ENCODE results near the gene HMGN5. TPM values are rescaled to one million over a fixed set of nuclear protein-coding genes. Genes with fewer than 3 reads are reported as not detected.

Gene HMGN5
- polyA plus RNA-seq, 2 donors, result 10.1 to 14.1 TPM

DNA sequence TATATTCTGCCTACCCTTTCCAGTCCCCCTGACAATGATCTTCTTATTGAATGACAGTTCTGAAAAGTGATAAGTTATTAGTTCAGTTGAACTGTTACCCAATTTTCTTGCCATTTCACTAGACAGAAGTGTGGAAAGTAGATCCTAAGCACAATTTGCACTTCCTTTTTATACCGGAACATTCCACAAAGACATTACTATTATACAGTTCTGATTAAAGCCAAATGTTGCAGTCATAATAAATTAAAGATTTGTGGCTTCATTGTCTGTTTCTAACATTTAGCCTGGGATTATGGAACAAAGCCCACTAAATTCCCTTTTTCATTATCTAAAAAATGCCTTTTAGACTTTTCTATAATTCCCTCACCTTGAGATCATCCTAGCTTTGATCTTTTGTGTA is 14.0 kb upstream of the HMGN5 start:
- no peaks in the 10 kb centered on the region for H3K36me3 ChIP-seq (ENCODE audit: control insufficient read depth in 2 of 2, insufficient read depth in 2 of 2, low read length in 1 of 2)

DNA sequence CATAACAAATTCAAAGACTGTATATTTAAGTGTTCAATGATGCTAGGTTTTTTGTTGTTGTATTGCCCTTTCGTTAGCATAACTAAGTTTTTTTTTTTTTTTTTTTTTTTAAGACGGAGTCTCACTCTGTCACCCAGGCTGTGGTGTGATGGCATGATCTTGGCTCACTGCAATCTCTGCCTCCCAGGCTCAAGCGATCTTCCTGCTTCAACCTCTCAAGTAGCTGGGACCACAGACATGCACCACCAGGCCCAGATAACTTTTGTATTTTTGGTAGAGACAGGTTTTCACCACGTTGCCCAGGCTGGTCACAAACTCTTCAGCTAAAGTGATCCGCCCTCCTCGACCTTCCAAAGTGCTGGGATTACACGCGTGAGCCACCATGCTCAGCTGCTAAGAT is 7.2 kb upstream of the HMGN5 start:
- Histone ChIP-seq H3K9me3 (ENCODE audit: control insufficient read depth in 2 of 2, insufficient read depth in 1 of 2, low read depth in 1 of 2, low read length in 1 of 2) (no peaks in the 10 kb centered on the region), H3K36me3 (ENCODE audit: control insufficient read depth in 2 of 2, insufficient read depth in 2 of 2, low read length in 1 of 2) (no peaks in the 10 kb centered on the region), H3K27me3 (ENCODE audit: control insufficient read depth in 1 of 2, insufficient read depth in 2 of 2, low read length in 2 of 2) (no peaks in the 10 kb centered on the region), H3K27ac (ENCODE audit: low read depth in 2 of 2, low read length in 1 of 2) (no peak overlapping the region), H3K4me1 (ENCODE audit: control insufficient read depth in 2 of 2, insufficient read depth in 2 of 2, low read length in 1 of 2) (no peaks in the 10 kb centered on the region), H3K4me3 (ENCODE audit: low read depth in 1 of 2, low read length in 2 of 2) (no peak overlapping the region)
- WGBS, 2 donors, result 78 to 85% methylated on average over 8 of the region's 8 CpGs

More for the DNA sequence above, 14.0 kb upstream of the HMGN5 start:
- Histone ChIP-seq H3K4me1 (ENCODE audit: control insufficient read depth in 2 of 2, insufficient read depth in 2 of 2, low read length in 1 of 2) (no peaks in the 10 kb centered on the region), H3K4me3 (ENCODE audit: low read depth in 1 of 2, low read length in 2 of 2) (no peak overlapping the region), H3K27ac (ENCODE audit: low read depth in 2 of 2, low read length in 1 of 2) (no peak overlapping the region), H3K9me3 (ENCODE audit: control insufficient read depth in 2 of 2, insufficient read depth in 1 of 2, low read depth in 1 of 2, low read length in 1 of 2) (no peaks in the 10 kb centered on the region), H3K27me3 (ENCODE audit: control insufficient read depth in 1 of 2, insufficient read depth in 2 of 2, low read length in 2 of 2) (no peaks in the 10 kb centered on the region)
- 31 to 54% methylated on average over 1 of the region's 1 CpG for WGBS, 2 donors

DNA sequence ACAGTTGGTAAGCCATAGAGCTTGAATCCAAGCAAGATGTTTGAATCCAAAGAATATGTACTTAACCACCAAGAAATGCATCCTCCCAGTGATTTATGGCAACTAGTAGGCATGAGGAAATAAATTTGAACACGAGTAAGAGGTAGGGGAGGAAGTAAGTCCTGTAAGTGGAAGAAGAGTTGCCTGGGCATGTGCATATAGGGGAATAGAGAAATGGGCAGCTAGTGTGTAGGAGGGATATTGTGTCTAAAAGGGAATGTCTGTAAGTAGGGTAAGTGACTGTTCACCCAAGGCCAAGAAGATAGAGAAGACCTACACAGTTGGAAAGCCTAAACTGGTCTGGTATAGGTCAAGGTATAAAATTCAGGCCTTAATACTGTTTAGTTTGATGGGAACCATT is 4.8 kb upstream of the HMGN5 start:
- Histone ChIP-seq H3K27ac (ENCODE audit: low read depth in 2 of 2, low read length in 1 of 2) (no peak overlapping the region), H3K27me3 (ENCODE audit: control insufficient read depth in 1 of 2, insufficient read depth in 2 of 2, low read length in 2 of 2) (no peaks in the 10 kb centered on the region), H3K36me3 (ENCODE audit: control insufficient read depth in 2 of 2, insufficient read depth in 2 of 2, low read length in 1 of 2) (no peaks in the 10 kb centered on the region), H3K4me3 (ENCODE audit: low read depth in 1 of 2, low read length in 2 of 2) (no peak overlapping the region), H3K9me3 (ENCODE audit: control insufficient read depth in 2 of 2, insufficient read depth in 1 of 2, low read depth in 1 of 2, low read length in 1 of 2) (no peaks in the 10 kb centered on the region), H3K4me1 (ENCODE audit: control insufficient read depth in 2 of 2, insufficient read depth in 2 of 2, low read length in 1 of 2) (no peaks in the 10 kb centered on the region)
- 23 to 37% methylated on average over 1 of the region's 1 CpG for WGBS, 2 donors

DNA sequence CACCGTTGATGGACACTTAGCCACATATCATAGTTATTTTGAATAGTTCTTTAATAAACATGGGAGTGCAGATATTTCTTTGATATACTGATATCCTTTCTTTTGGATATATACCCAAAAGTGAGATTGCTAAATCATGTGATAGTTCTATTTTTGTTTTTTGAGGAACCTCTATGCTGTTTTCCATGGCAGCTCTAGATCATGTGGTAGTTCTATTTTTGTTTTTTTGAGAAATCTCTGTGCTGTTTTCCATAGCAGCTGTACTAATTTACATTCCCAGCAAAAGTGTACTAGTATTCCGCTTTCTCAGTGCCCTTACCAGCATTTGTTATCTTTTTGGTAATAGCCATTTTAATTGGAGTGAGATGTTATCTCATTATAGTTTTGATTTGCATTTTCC is 3.8 kb upstream of the HMGN5 start:
- 81 to 93% methylated on average over 2 of the region's 2 CpGs for WGBS, 2 donors
- Histone ChIP-seq H3K4me3 (ENCODE audit: low read depth in 1 of 2, low read length in 2 of 2) (no peak overlapping the region), H3K4me1 (ENCODE audit: control insufficient read depth in 2 of 2, insufficient read depth in 2 of 2, low read length in 1 of 2) (no peaks in the 10 kb centered on the region), H3K9me3 (ENCODE audit: control insufficient read depth in 2 of 2, insufficient read depth in 1 of 2, low read depth in 1 of 2, low read length in 1 of 2) (no peaks in the 10 kb centered on the region), H3K36me3 (ENCODE audit: control insufficient read depth in 2 of 2, insufficient read depth in 2 of 2, low read length in 1 of 2) (no peaks in the 10 kb centered on the region), H3K27me3 (ENCODE audit: control insufficient read depth in 1 of 2, insufficient read depth in 2 of 2, low read length in 2 of 2) (no peaks in the 10 kb centered on the region), H3K27ac (ENCODE audit: low read depth in 2 of 2, low read length in 1 of 2) (no peak overlapping the region)

DNA sequence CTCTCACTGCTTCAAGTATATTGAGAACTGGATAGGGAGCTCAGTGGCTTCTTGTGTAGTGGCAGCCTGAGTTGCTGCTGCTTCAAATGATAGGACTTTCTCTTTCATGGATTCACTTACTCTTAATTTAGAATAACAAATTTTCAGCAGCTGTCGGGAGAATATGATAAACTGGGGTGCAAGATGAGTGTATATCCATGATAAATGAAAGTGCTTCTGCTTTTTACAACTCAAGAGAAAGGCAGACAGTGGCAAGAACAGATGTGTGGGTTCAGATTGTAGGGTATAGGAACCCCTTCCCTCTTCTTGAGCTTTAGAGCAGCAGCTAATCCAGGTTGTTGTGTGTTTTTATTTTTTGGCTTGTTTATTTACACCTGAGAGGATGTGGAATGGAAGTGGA is 1.2 kb upstream of the HMGN5 start:
- H3K4me1 ChIP-seq (ENCODE audit: control insufficient read depth in 2 of 2, insufficient read depth in 2 of 2, low read length in 1 of 2), result no peaks in the 10 kb centered on the region
- peak overlapping the region in 1 of 2 donors; percentile 62 for H3K4me3 ChIP-seq (ENCODE audit: low read depth in 1 of 2, low read length in 2 of 2)
- no peaks in the 10 kb centered on the region for H3K9me3 ChIP-seq (ENCODE audit: control insufficient read depth in 2 of 2, insufficient read depth in 1 of 2, low read depth in 1 of 2, low read length in 1 of 2)
- H3K27ac ChIP-seq (ENCODE audit: low read depth in 2 of 2, low read length in 1 of 2), result peak overlapping the region in 1 of 2 donors; percentile 31
- no peaks in the 10 kb centered on the region for H3K27me3 ChIP-seq (ENCODE audit: control insufficient read depth in 1 of 2, insufficient read depth in 2 of 2, low read length in 2 of 2)
- 0 to 24% methylated on average over 1 of the region's 1 CpG for whole genome bisulfite sequencing, 2 donors
- H3K36me3 ChIP-seq (ENCODE audit: control insufficient read depth in 2 of 2, insufficient read depth in 2 of 2, low read length in 1 of 2), result no peaks in the 10 kb centered on the region

DNA sequence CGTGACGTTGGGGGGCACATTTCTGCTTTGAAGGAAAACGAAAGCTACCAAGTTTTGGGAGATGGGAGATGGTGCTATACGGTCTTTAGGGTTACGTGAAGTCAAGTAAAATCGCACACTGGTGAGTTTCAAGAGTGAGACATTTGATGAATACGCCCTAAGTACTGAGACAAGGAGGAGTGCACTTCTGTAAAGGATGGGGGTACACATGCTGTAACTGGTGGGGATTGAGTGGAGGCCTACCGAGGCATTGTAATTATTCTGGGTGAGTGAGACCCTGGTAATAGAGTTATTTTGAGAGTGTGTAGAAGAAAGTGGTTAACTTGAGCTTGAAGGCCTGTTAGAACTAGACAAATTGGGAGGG is 725 bp upstream of the HMGN5 start:
- Histone ChIP-seq H3K4me1 (ENCODE audit: control insufficient read depth in 2 of 2, insufficient read depth in 2 of 2, low read length in 1 of 2) (no peaks in the 10 kb centered on the region), H3K4me3 (ENCODE audit: low read depth in 1 of 2, low read length in 2 of 2) (peak overlapping the region; percentile 62 to 68), H3K27me3 (ENCODE audit: control insufficient read depth in 1 of 2, insufficient read depth in 2 of 2, low read length in 2 of 2) (no peaks in the 10 kb centered on the region), H3K27ac (ENCODE audit: low read depth in 2 of 2, low read length in 1 of 2) (peak overlapping the region; percentile 74 to 79), H3K9me3 (ENCODE audit: control insufficient read depth in 2 of 2, insufficient read depth in 1 of 2, low read depth in 1 of 2, low read length in 1 of 2) (no peaks in the 10 kb centered on the region), H3K36me3 (ENCODE audit: control insufficient read depth in 2 of 2, insufficient read depth in 2 of 2, low read length in 1 of 2) (no peaks in the 10 kb centered on the region)
- 1 to 25% methylated on average over 8 of the region's 8 CpGs for WGBS, 2 donors

DNA sequence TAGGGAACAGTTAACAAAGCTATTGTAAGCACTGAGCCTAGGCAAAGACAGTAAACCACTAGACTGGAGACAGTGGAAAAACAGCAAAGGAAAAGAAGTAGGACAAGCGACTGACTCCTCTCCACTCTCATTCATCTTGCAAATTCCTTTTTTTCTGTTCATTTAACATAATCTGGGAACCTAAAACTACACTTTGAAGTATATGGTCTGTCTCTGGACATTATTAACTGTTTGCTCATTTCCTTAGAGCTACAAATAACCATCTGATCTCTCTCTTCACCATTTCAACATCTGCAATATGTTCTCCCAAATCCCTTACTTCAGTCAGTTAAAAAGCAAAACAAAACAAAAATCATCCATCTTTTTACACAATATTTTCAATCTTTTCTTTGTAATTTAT is 642 bp downstream of the HMGN5 start:
- Histone ChIP-seq H3K36me3 (ENCODE audit: control insufficient read depth in 2 of 2, insufficient read depth in 2 of 2, low read length in 1 of 2) (no peaks in the 10 kb centered on the region), H3K4me1 (ENCODE audit: control insufficient read depth in 2 of 2, insufficient read depth in 2 of 2, low read length in 1 of 2) (no peaks in the 10 kb centered on the region), H3K4me3 (ENCODE audit: low read depth in 1 of 2, low read length in 2 of 2) (peak overlapping the region in 1 of 2 donors; percentile 62), H3K9me3 (ENCODE audit: control insufficient read depth in 2 of 2, insufficient read depth in 1 of 2, low read depth in 1 of 2, low read length in 1 of 2) (no peaks in the 10 kb centered on the region), H3K27ac (ENCODE audit: low read depth in 2 of 2, low read length in 1 of 2) (peak overlapping the region in 1 of 2 donors; percentile 12), H3K27me3 (ENCODE audit: control insufficient read depth in 1 of 2, insufficient read depth in 2 of 2, low read length in 2 of 2) (no peaks in the 10 kb centered on the region)
- WGBS, 2 donors, result 38 to 50% methylated on average over 1 of the region's 1 CpG

DNA sequence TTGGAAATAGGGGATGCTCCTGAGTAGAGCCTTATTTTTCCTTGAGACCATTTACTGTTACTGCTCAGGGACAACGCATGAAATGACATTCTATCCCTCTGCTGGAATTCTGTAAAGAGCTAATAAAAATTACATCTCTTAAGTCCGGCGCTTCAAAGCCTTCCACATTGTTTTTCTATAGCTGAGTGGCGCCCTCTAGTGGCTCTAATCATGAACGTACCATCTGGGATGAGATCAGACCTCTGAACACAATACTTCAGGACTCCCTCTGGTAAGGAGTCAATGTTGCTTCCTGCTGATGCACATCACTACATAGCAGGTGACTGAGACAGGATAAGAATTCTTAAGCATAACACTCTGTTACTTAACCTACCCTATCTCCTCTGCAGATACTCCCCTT is 6.0 kb downstream of the HMGN5 start:
- Histone ChIP-seq H3K4me3 (ENCODE audit: low read depth in 1 of 2, low read length in 2 of 2) (no peak overlapping the region), H3K36me3 (ENCODE audit: control insufficient read depth in 2 of 2, insufficient read depth in 2 of 2, low read length in 1 of 2) (no peaks in the 10 kb centered on the region), H3K27me3 (ENCODE audit: control insufficient read depth in 1 of 2, insufficient read depth in 2 of 2, low read length in 2 of 2) (no peaks in the 10 kb centered on the region), H3K4me1 (ENCODE audit: control insufficient read depth in 2 of 2, insufficient read depth in 2 of 2, low read length in 1 of 2) (no peaks in the 10 kb centered on the region), H3K27ac (ENCODE audit: low read depth in 2 of 2, low read length in 1 of 2) (no peak overlapping the region), H3K9me3 (ENCODE audit: control insufficient read depth in 2 of 2, insufficient read depth in 1 of 2, low read depth in 1 of 2, low read length in 1 of 2) (no peaks in the 10 kb centered on the region)
- WGBS, 2 donors, result 14 to 21% methylated on average over 5 of the region's 5 CpGs

DNA sequence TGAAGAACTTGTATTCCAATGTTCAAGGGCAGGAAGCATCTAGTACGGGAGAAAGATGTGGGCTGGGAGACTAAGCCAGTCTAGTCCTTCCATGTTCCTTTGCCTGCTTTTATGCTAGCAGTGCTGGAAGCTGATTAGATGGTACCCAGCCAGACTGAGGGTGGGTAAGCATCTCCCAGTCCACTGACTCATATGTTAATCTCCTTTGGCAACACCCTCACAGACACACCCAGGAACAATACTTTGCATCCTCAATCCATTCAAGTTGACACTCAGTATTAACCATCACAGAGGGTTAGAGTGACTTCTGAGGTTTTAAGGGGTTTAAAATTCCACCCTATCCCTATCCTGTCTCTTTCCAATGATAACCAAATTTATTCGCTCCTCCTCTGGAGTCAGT is 6.5 kb downstream of the HMGN5 start:
- Histone ChIP-seq H3K9me3 (ENCODE audit: control insufficient read depth in 2 of 2, insufficient read depth in 1 of 2, low read depth in 1 of 2, low read length in 1 of 2) (no peaks in the 10 kb centered on the region), H3K4me3 (ENCODE audit: low read depth in 1 of 2, low read length in 2 of 2) (no peak overlapping the region), H3K36me3 (ENCODE audit: control insufficient read depth in 2 of 2, insufficient read depth in 2 of 2, low read length in 1 of 2) (no peaks in the 10 kb centered on the region), H3K27me3 (ENCODE audit: control insufficient read depth in 1 of 2, insufficient read depth in 2 of 2, low read length in 2 of 2) (no peaks in the 10 kb centered on the region), H3K4me1 (ENCODE audit: control insufficient read depth in 2 of 2, insufficient read depth in 2 of 2, low read length in 1 of 2) (no peaks in the 10 kb centered on the region), H3K27ac (ENCODE audit: low read depth in 2 of 2, low read length in 1 of 2) (no peak overlapping the region)
- 87 to 91% methylated on average over 2 of the region's 2 CpGs for WGBS, 2 donors

DNA sequence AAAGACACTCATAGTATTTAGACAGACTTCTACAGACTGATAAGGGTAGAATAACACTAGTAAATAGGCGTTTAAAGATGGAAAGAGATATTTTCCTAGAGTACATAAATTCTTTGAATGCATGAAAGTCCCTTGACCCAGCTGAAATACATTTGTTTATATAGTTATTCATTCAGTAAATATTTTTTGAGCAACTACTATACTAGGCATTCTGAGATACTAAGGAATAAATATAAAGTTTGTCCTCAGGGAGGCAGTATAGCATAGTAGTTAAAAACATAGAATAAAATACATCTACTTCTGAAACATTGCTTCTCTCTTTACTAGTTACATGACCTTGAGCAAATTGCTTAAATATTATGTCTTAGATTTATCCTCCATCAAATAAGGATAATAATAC is 27.4 kb downstream of the HMGN5 start:
- WGBS, 2 donors, result 26 to 29% methylated on average over 1 of the region's 1 CpG
- Histone ChIP-seq H3K4me1 (ENCODE audit: control insufficient read depth in 2 of 2, insufficient read depth in 2 of 2, low read length in 1 of 2) (no peaks in the 10 kb centered on the region), H3K4me3 (ENCODE audit: low read depth in 1 of 2, low read length in 2 of 2) (no peak overlapping the region), H3K36me3 (ENCODE audit: control insufficient read depth in 2 of 2, insufficient read depth in 2 of 2, low read length in 1 of 2) (no peaks in the 10 kb centered on the region), H3K27ac (ENCODE audit: low read depth in 2 of 2, low read length in 1 of 2) (no peak overlapping the region), H3K9me3 (ENCODE audit: control insufficient read depth in 2 of 2, insufficient read depth in 1 of 2, low read depth in 1 of 2, low read length in 1 of 2) (no peaks in the 10 kb centered on the region), H3K27me3 (ENCODE audit: control insufficient read depth in 1 of 2, insufficient read depth in 2 of 2, low read length in 2 of 2) (no peaks in the 10 kb centered on the region)

Data from esophagus (tissue), 2 donors.